ENCODE data around the gene RHBDD3.

The RHBDD3 gene

GRCh38 chr22:29217827-29218757 is 49.7 kb downstream of the RHBDD3 start:
- DNase-seq = no peak
- no peak for ATAC-seq

- DNase-seq (no peak), ATAC-seq (peak; percentile 19)
Observed at GRCh38 chr22:29216873-29217666, 50.7 kb downstream of the RHBDD3 start.

- no peak for DNase-seq
- no peak for ATAC-seq
Observed at GRCh38 chr22:29216011-29216872, 51.5 kb downstream of the RHBDD3 start.

DNA sequence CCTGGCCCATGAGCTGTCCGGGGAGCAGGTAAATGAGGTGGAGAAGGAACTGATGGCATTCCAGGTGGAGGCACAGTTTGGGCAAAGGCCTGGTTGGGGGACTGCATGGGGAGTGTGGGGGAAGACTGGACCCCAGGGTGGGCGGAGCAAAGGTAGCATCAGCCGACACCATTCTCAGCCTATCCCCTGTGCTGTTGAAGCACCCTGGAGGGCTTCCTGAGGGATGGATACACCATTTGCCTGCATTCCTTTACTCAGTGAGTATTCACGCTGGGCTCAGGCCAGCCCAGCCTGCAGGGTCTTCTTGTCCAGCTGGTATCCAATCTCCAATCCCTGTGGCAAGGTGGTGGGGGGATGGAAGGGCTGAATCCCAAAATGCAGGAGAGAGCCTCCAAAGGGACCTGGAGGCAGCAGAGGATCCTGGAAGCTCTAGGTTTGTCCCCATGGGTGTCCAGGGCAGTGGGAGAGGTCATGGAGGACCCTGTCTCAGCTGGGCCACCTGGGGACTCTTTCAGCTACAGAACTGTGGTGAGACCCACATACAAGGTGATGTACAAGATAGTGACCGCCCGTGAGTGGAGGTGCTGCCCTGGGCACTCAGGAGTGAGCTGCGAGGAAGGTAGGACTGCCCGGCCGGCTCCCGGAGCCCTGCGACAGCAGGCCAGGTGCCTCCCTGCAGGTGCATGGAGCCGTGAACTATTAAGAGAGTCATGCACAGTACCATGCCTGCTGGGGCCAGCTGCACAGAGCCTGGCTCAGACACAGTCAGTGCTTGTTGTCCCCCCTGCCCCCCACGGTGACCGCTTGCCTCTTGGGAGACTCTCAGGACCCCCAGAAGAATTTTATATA is 52.5 kb downstream of the RHBDD3 start:
- ATAC-seq (no peak), DNase-seq (no peak)

GRCh38 chr22:29214232-29214631 is 53.5 kb downstream of the RHBDD3 start:
- no peak for ATAC-seq
- no peak for DNase-seq

- ATAC-seq = no peak
Observed at GRCh38 chr22:29213493-29213892, 54.3 kb downstream of the RHBDD3 start.

GRCh38 chr22:29212743-29213142 is 55.0 kb downstream of the RHBDD3 start:
- DNase-seq (no peak), ATAC-seq (no peak)

More at GRCh38 chr22:29213493-29213892, 54.3 kb downstream of the RHBDD3 start:
- no peak for DNase-seq

DNA sequence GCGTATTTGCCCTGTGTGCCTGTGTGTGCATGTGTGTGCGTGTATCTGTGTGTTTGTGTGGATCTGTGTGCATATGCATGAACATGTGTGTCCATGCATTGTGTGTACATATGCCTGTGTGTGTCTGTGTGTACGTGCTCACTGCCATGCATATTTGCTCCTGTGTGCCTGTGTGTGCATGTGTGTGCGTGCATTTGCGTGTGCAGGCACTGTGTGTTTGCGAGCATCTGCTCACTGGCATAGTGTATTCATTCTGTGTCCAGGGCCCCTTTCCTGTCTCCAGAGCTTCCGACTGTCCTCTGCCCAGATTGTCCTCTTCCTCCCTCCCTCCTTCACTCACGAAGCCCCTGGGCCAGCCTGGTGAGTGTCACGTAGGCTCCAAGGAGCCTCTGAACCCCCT is 56.3 kb downstream of the RHBDD3 start:
- ATAC-seq (no peak), DNase-seq (no peak)

DNA sequence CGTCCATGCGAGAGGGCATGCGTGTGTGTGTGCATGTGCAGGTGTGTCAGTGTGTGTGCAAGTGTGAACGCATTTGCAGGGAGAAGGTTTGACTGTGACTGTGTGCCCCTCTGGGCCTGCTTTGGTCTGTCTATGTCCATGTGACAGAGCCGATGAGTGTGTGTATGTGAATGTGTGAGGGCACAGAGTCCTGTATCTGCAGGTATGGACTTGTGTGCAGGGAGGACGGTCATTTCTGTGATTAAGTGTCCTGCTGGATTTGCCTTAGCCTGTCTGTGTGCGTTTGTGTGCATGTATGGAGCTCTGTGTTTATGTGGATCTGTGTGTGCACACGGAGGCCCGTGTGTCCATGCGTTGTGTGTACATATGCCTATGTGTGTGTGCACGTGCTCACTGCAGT is 56.7 kb downstream of the RHBDD3 start:
- no peak for DNase-seq
- ATAC-seq = no peak
